HG03095 (cell line): ENCODE data around the gene SUGCT.

ENCODE experiments used
- ATAC-seq: cut with Tn5 transposase; IDR thresholded peaks from one replicate; pipeline ENCODE4 v1.9.1; 2021; ENCODE audit warnings: moderate library complexity; ENCODE audit not compliant: unreplicated experiment

Gene SUGCT

GRCh38 chr7:40457776-40458480 is 323.1 kb downstream of the SUGCT start:
- no peak for ATAC-seq

GRCh38 chr7:40463446-40463845 is 328.6 kb downstream of the SUGCT start:
- no peak for ATAC-seq

- no peak for ATAC-seq
These were observed 334.4 kb downstream of the SUGCT start for GRCh38 chr7:40468891-40469864.

GRCh38 chr7:40470091-40470592 is 335.3 kb downstream of the SUGCT start:
- no peak for ATAC-seq

- no peak for ATAC-seq
These were observed 336.0 kb downstream of the SUGCT start for GRCh38 chr7:40470817-40471216.

GRCh38 chr7:40471891-40472290 is 337.1 kb downstream of the SUGCT start:
- ATAC-seq = no peak

GRCh38 chr7:40474790-40475680 is 340.2 kb downstream of the SUGCT start:
- ATAC-seq = peak; percentile 100

- no peak for ATAC-seq
These were observed 340.8 kb downstream of the SUGCT start for GRCh38 chr7:40475681-40475982.

GRCh38 chr7:40477094-40477493 is 342.3 kb downstream of the SUGCT start:
- no peak for ATAC-seq

- no peak for ATAC-seq
These were observed 348.0 kb downstream of the SUGCT start for GRCh38 chr7:40482845-40483244.

GRCh38 chr7:40483630-40484029 is 348.8 kb downstream of the SUGCT start:
- no peak for ATAC-seq

- no peak for ATAC-seq
These were observed 355.2 kb downstream of the SUGCT start for GRCh38 chr7:40489844-40490602.

GRCh38 chr7:40490603-40490924 is 355.8 kb downstream of the SUGCT start:
- no peak for ATAC-seq

- ATAC-seq = no peak
These were observed 358.1 kb downstream of the SUGCT start for GRCh38 chr7:40492946-40493345.

GRCh38 chr7:40493609-40494051 is 358.8 kb downstream of the SUGCT start:
- ATAC-seq = no peak

- ATAC-seq = no peak
These were observed 364.2 kb downstream of the SUGCT start for GRCh38 chr7:40498924-40499510.

GRCh38 chr7:40499718-40500117 is 364.9 kb downstream of the SUGCT start:
- ATAC-seq = no peak

- no peak for ATAC-seq
These were observed 365.4 kb downstream of the SUGCT start for GRCh38 chr7:40500219-40500618.

GRCh38 chr7:40502359-40502758 is 367.6 kb downstream of the SUGCT start:
- ATAC-seq = no peak

- ATAC-seq = no peak
These were observed 371.4 kb downstream of the SUGCT start for GRCh38 chr7:40506158-40506557.
